ENCODE data around the gene ATXN1. TPM values are rescaled to one million over a fixed set of nuclear protein-coding genes. Genes with fewer than 3 reads are reported as not detected.
A peak's percentile ranks its signal among the peaks of the same experiment; 100 is the strongest.

Gene ATXN1
- total and polyA plus RNA-seq, 2 experiments from 2014 or later = 14.2 to 20.1 TPM

DNA sequence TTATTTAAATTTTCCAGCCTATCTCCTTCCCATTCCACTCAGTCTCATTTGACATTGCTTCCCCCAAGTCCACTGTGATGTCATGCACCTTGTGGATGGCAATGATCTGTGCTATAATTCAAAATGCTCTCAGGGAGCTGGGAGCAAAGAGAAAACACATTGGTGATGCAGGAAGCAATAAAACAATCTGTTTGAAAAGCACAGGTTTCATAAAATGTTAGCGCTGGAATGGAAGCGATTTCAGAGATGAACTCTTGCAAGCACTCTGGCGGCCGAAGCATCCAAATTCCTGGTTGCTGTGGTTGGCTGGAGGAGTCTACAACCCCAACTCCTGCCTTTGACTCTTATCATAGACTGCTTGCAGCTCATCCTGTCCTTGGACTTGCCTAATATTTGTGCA, 355.9 kb downstream of the ATXN1 start:
- Histone ChIP-seq H3K79me2 (ENCODE audit: insufficient read depth) (no peaks in the 10 kb centered on the region), H3K4me3 (no peak overlapping the region), H3K9me2 (ENCODE audit: insufficient read depth) (no peaks in the 10 kb centered on the region), H3K27ac (no peak overlapping the region), H3K36me3 (ENCODE audit: low read depth) (0 out of 2 replicates have a peak, but pooled peaks cover 4% of the 10 kb centered on the region), H3K4me2 (ENCODE audit: unreplicated experiment) (no peak overlapping the region), H4K20me1 (ENCODE audit: insufficient read depth) (no peaks in the 10 kb centered on the region), H2AFZ (no peak overlapping the region), H3K4me1 (ENCODE audit: insufficient read depth) (peaks cover 11% of the 10 kb centered on the region), H3K9ac (no peak overlapping the region), H3K27me3 (replicated peaks; ENCODE audit: insufficient read depth) (no peaks in the 10 kb centered on the region), H3F3A (ENCODE audit: insufficient read depth) (peaks cover 6% of the 10 kb centered on the region), H3K9me3 (ENCODE audit: low read depth) (no peaks in the 10 kb centered on the region)
- DNase-seq = no peak
- WGBS, 2 experiments (ENCODE audit: low coverage in 1 of 2, low lambda C conversion rate in 2 of 2, missing lambda C conversion rate in 2 of 2) = 92 to 93% methylated on average over 4 of the region's 4 CpGs
- TF ChIP-seq EZH2 (IDR thresholded peaks at IDR 0.05; ENCODE audit: insufficient read depth, poor library complexity, severe bottlenecking) (no peak), EZH2phosphoT487 (IDR thresholded peaks at IDR 0.05; ENCODE audit: insufficient read depth, low read depth) (no peak)
- in situ Hi-C loops (cut with MboI) = no loop called here

DNA sequence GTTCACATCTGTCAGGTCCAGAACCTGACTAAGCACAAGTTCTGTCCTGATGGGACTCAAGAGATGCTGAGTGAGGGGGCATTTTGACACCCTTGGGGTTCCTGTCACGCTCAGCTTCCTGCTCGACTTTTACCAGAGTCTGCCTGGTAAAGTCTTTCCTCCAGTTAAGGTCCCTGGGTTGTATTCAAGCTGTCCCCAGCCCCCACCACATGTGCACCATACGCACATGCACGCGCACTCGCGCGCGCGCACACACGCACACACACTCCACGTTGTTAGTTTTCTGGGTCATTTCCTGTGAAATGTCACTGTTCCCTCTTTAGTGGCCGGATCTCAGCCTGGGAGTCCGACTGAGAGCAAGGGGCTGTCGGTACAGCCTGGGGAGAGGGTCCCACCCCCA, 356.8 kb downstream of the ATXN1 start:
- Histone ChIP-seq H3K4me3 (no peak overlapping the region), H2AFZ (no peak overlapping the region), H3F3A (ENCODE audit: insufficient read depth) (no peaks in the 10 kb centered on the region; the same call in 1 of the 2 replicates), H3K27me3 (replicated peaks; ENCODE audit: insufficient read depth) (no peaks in the 10 kb centered on the region), H3K79me2 (ENCODE audit: insufficient read depth) (no peaks in the 10 kb centered on the region), H3K9ac (no peak overlapping the region), H4K20me1 (ENCODE audit: insufficient read depth) (no peaks in the 10 kb centered on the region), H3K4me2 (ENCODE audit: unreplicated experiment) (no peak overlapping the region), H3K4me1 (ENCODE audit: insufficient read depth) (peaks cover 9% of the 10 kb centered on the region; the same call in 1 of the 2 replicates), H3K36me3 (ENCODE audit: low read depth) (0 out of 2 replicates have a peak, but pooled peaks cover 4% of the 10 kb centered on the region), H3K9me3 (ENCODE audit: low read depth) (no peaks in the 10 kb centered on the region), H3K9me2 (ENCODE audit: insufficient read depth) (no peaks in the 10 kb centered on the region), H3K27ac (no peak overlapping the region)
- in situ Hi-C loops (cut with MboI) = no loop called here
- TF ChIP-seq EZH2phosphoT487 (IDR thresholded peaks at IDR 0.05; ENCODE audit: insufficient read depth, low read depth) (no peak), EZH2 (IDR thresholded peaks at IDR 0.05; ENCODE audit: insufficient read depth, poor library complexity, severe bottlenecking) (no peak)
- WGBS, 2 experiments (ENCODE audit: low coverage in 1 of 2, low lambda C conversion rate in 2 of 2, missing lambda C conversion rate in 2 of 2) = 91 to 93% methylated on average over 15 of the region's 15 CpGs
- DNase-seq = no peak

DNA sequence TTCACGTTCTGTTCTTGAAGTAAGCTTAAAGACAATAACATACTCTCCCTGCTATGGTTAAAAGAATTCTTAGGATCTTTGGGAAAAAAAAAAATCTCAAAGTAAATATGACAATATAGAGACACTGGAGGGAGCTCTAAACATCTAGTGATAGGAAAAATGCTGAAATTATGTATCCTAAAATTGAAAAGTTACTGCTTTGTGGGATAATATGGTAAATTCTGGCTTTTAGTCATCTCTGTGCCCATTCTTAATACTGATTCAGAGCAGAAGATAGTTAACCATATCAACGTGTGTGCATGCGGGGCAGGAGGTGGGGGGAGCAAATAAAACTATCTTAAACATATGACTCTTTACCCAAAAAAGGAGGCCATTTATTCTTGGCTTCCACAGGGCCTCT, 357.4 kb downstream of the ATXN1 start:
- H3K36me3 ChIP-seq (ENCODE audit: low read depth) = 0 out of 2 replicates have a peak, but pooled peaks cover 4% of the 10 kb centered on the region
- no peaks in the 10 kb centered on the region for H3K27me3 ChIP-seq (replicated peaks; ENCODE audit: insufficient read depth)
- H3K4me2 ChIP-seq (ENCODE audit: unreplicated experiment) = no peak overlapping the region
- H3K79me2 ChIP-seq (ENCODE audit: insufficient read depth) = no peaks in the 10 kb centered on the region
- H3F3A ChIP-seq (ENCODE audit: insufficient read depth) = peaks cover 3% of the 10 kb centered on the region
- no peaks in the 10 kb centered on the region for H4K20me1 ChIP-seq (ENCODE audit: insufficient read depth)
- in situ Hi-C loops (cut with MboI) = no loop called here
- DNase-seq = peak; percentile 55
- no peak overlapping the region for H3K27ac ChIP-seq
- H3K9ac ChIP-seq = no peak overlapping the region
- no peak overlapping the region for H3K4me3 ChIP-seq
- H2AFZ ChIP-seq = no peak overlapping the region
- no peaks in the 10 kb centered on the region for H3K9me3 ChIP-seq (ENCODE audit: low read depth)
- no peaks in the 10 kb centered on the region for H3K9me2 ChIP-seq (ENCODE audit: insufficient read depth)
- TF ChIP-seq EZH2phosphoT487 (IDR thresholded peaks at IDR 0.05; ENCODE audit: insufficient read depth, low read depth) = no peak
- TF ChIP-seq EZH2 (IDR thresholded peaks at IDR 0.05; ENCODE audit: insufficient read depth, poor library complexity, severe bottlenecking) = no peak
- WGBS, 2 experiments (ENCODE audit: low coverage in 1 of 2, low lambda C conversion rate in 2 of 2, missing lambda C conversion rate in 2 of 2) = 34 to 44% methylated on average over 3 of the region's 3 CpGs
- peaks cover 12% of the 10 kb centered on the region for H3K4me1 ChIP-seq (ENCODE audit: insufficient read depth)

DNA sequence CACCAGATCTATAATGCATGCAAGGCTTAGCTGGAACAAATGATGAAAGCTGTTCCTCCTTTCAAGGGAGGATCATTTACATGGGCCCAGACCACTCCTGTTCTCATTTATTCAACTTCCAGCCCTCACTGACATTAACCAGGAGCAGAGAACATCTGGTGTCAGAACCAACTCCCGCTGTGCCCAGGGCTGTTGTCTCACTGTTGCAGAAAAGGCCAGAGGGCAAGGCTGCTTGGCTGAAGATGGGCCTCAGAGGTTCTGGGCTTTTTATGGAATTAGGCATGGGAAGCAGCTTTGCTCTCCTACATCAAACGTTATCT, 358.7 kb downstream of the ATXN1 start:
- TF ChIP-seq EZH2phosphoT487 (IDR thresholded peaks at IDR 0.05; ENCODE audit: insufficient read depth, low read depth) (no peak), EZH2 (IDR thresholded peaks at IDR 0.05; ENCODE audit: insufficient read depth, poor library complexity, severe bottlenecking) (no peak)
- no peak overlapping the region for H3K27ac ChIP-seq
- no peak overlapping the region for H2AFZ ChIP-seq
- no peaks in the 10 kb centered on the region for H4K20me1 ChIP-seq (ENCODE audit: insufficient read depth)
- H3K36me3 ChIP-seq (ENCODE audit: low read depth) = 0 out of 2 replicates have a peak, but pooled peaks cover 4% of the 10 kb centered on the region
- no peak overlapping the region for H3K9ac ChIP-seq
- H3K9me3 ChIP-seq (ENCODE audit: low read depth) = no peaks in the 10 kb centered on the region
- H3K4me3 ChIP-seq = no peak overlapping the region
- H3K27me3 ChIP-seq (replicated peaks; ENCODE audit: insufficient read depth) = no peaks in the 10 kb centered on the region
- peaks cover 25% of the 10 kb centered on the region for H3K4me1 ChIP-seq (ENCODE audit: insufficient read depth)
- no peak for DNase-seq
- no peak overlapping the region for H3K4me2 ChIP-seq (ENCODE audit: unreplicated experiment)
- H3F3A ChIP-seq (ENCODE audit: insufficient read depth) = peaks cover 16% of the 10 kb centered on the region
- WGBS, 2 experiments (ENCODE audit: low coverage in 1 of 2, low lambda C conversion rate in 2 of 2, missing lambda C conversion rate in 2 of 2) = 40 to 53% methylated on average over 2 of the region's 2 CpGs
- no peaks in the 10 kb centered on the region for H3K9me2 ChIP-seq (ENCODE audit: insufficient read depth)
- in situ Hi-C loops (cut with MboI) = no loop called here
- H3K79me2 ChIP-seq (ENCODE audit: insufficient read depth) = no peaks in the 10 kb centered on the region

DNA sequence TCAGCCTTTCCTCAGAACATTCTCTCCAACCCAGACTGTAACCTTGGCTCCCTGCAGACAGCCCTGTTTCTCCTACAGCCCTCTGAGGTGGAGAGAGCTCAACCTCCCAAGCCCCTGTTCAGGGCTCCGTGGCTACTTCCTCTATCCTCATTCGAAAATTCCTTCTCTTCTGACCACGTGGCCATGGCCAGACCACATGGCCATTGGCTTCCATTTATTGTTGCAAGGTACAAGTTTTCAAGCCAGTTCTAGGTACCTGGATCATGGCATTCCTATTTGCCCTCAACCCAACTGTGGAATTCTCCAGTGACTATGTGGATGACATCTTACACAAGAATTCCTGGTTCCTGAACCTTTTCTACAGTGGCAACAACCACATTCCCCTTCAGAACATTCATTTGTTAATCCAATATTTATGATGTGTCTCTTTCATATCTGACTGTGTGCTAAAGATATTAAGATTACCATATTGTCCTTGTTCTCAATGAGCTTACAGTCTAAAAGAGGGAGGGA, 361.0 kb downstream of the ATXN1 start:
- Histone ChIP-seq H3K9me3 (ENCODE audit: low read depth) (no peaks in the 10 kb centered on the region), H3K9ac (no peak overlapping the region), H3K27ac (no peak overlapping the region), H3F3A (ENCODE audit: insufficient read depth) (peaks cover 28% of the 10 kb centered on the region), H3K36me3 (ENCODE audit: low read depth) (no peaks in the 10 kb centered on the region), H2AFZ (no peak overlapping the region), H3K79me2 (ENCODE audit: insufficient read depth) (no peaks in the 10 kb centered on the region), H3K4me1 (ENCODE audit: insufficient read depth) (peaks cover 38% of the 10 kb centered on the region), H3K9me2 (ENCODE audit: insufficient read depth) (no peaks in the 10 kb centered on the region), H3K4me3 (no peak overlapping the region), H3K4me2 (ENCODE audit: unreplicated experiment) (no peak overlapping the region), H4K20me1 (ENCODE audit: insufficient read depth) (no peaks in the 10 kb centered on the region), H3K27me3 (replicated peaks; ENCODE audit: insufficient read depth) (no peaks in the 10 kb centered on the region)
- DNase-seq = no peak
- TF ChIP-seq EZH2 (IDR thresholded peaks at IDR 0.05; ENCODE audit: insufficient read depth, poor library complexity, severe bottlenecking) = no peak
- TF ChIP-seq EZH2phosphoT487 (IDR thresholded peaks at IDR 0.05; ENCODE audit: insufficient read depth, low read depth) = no peak
- in situ Hi-C loops (cut with MboI) = no loop called here
- WGBS, 2 experiments (ENCODE audit: low coverage in 1 of 2, low lambda C conversion rate in 2 of 2, missing lambda C conversion rate in 2 of 2) = 87 to 96% methylated on average over 3 of the region's 3 CpGs

Measured in GM23248 (cell line).